Measurements from ENCODE around the gene MSI2. TPM values are rescaled to one million over a fixed set of nuclear protein-coding genes. Genes with fewer than 3 reads are reported as not detected.

MSI2 gene
- total and polyA plus RNA-seq, 2 experiments from 2014 or later: 4.3 to 17.9 TPM

DNA sequence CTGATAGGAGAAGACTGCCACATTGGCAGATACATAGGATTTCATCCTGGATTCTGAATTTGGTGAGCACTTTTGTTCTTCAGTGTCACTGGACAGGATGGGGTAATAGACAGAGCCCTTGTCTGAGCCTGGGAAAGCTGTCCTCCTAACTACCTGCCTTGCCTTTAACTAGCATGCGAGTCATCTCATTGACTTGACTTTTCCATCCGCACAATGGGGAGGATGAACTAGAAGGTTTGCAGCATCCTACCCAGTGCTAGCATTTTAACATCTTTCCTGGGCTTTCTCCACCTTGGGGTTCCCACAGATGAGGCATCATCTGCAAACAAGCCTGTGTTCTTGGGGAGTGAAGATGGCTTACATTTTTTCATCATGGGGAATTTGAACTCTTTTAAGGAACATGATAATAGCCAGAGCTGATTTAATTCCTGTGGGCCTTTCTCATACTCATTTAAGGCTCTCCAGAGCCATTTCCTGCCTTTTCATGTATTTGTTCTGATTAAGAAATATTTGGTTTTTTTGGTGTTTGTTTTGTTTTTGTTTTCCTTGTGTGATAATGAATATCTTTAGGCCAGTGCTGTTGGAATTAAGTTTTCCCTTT lies 139.5 kb downstream of the MSI2 start:
- no peaks in the 10 kb centered on the region for H3K79me2 ChIP-seq (ENCODE audit: insufficient read depth)
- no peak overlapping the region for H3K9ac ChIP-seq
- TF ChIP-seq EZH2 (IDR thresholded peaks at IDR 0.05; ENCODE audit: insufficient read depth, poor library complexity, severe bottlenecking) (no peak), EZH2phosphoT487 (IDR thresholded peaks at IDR 0.05; ENCODE audit: insufficient read depth, low read depth) (no peak)
- H3K27ac ChIP-seq: no peak overlapping the region
- in situ Hi-C loops (cut with MboI): no loop called here
- H3K4me1 ChIP-seq (ENCODE audit: insufficient read depth): no peaks in the 10 kb centered on the region
- H3K4me2 ChIP-seq (ENCODE audit: unreplicated experiment): no peak overlapping the region
- no peaks in the 10 kb centered on the region for H3K27me3 ChIP-seq (replicated peaks; ENCODE audit: insufficient read depth)
- H3K4me3 ChIP-seq: no peak overlapping the region
- DNase-seq: no peak
- H3K36me3 ChIP-seq (ENCODE audit: low read depth): no peaks in the 10 kb centered on the region
- H2AFZ ChIP-seq: no peak overlapping the region
- H4K20me1 ChIP-seq (ENCODE audit: insufficient read depth): no peaks in the 10 kb centered on the region
- H3K9me3 ChIP-seq (ENCODE audit: low read depth): no peaks in the 10 kb centered on the region
- 0 out of 2 replicates have a peak, but pooled peaks cover 5% of the 10 kb centered on the region for H3F3A ChIP-seq (ENCODE audit: insufficient read depth)
- WGBS, 2 experiments (ENCODE audit: low coverage in 1 of 2, low lambda C conversion rate in 2 of 2, missing lambda C conversion rate in 2 of 2): 91 to 97% methylated on average over 2 of the region's 2 CpGs
- no peaks in the 10 kb centered on the region for H3K9me2 ChIP-seq (ENCODE audit: insufficient read depth)

GRCh38 chr17:57396511-57396921 lies 140.2 kb downstream of the MSI2 start:
- Histone ChIP-seq H3K79me2 (ENCODE audit: insufficient read depth) (no peaks in the 10 kb centered on the region), H3K4me3 (no peak overlapping the region), H3K36me3 (ENCODE audit: low read depth) (no peaks in the 10 kb centered on the region), H3K9me2 (ENCODE audit: insufficient read depth) (no peaks in the 10 kb centered on the region), H3K9ac (no peak overlapping the region), H3K27ac (no peak overlapping the region), H3K9me3 (ENCODE audit: low read depth) (no peaks in the 10 kb centered on the region), H4K20me1 (ENCODE audit: insufficient read depth) (no peaks in the 10 kb centered on the region), H3F3A (ENCODE audit: insufficient read depth) (0 out of 2 replicates have a peak, but pooled peaks cover 5% of the 10 kb centered on the region), H3K27me3 (replicated peaks; ENCODE audit: insufficient read depth) (no peaks in the 10 kb centered on the region), H3K4me2 (ENCODE audit: unreplicated experiment) (no peak overlapping the region), H3K4me1 (ENCODE audit: insufficient read depth) (no peaks in the 10 kb centered on the region), H2AFZ (no peak overlapping the region)
- 71 to 74% methylated on average over 8 of the region's 8 CpGs for WGBS, 2 experiments (ENCODE audit: low coverage in 1 of 2, low lambda C conversion rate in 2 of 2, missing lambda C conversion rate in 2 of 2)
- DNase-seq: no peak
- TF ChIP-seq EZH2phosphoT487 (IDR thresholded peaks at IDR 0.05; ENCODE audit: insufficient read depth, low read depth) (no peak), EZH2 (IDR thresholded peaks at IDR 0.05; ENCODE audit: insufficient read depth, poor library complexity, severe bottlenecking) (no peak)
- in situ Hi-C loops (cut with MboI): no loop called here

DNA sequence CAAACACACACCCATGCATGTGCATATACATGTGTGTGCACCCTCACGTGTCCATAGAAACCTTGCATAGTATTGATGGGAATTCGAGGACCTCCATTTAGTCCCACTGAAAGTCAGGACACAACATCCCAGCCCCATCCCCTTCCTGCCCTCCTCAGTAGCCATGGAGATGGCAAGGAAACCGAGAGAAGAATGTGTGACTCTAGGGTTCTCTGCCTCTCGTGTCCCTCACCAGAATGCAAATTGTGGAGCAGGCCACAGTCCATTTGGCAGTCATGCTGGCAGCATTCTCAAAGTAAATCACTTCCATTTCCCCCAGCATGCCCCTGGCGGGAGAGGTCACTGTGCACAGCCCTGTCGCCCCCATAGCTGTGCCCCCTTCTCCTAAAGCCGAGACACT lies 141.1 kb downstream of the MSI2 start:
- TF ChIP-seq EZH2phosphoT487 (IDR thresholded peaks at IDR 0.05; ENCODE audit: insufficient read depth, low read depth) (no peak), EZH2 (IDR thresholded peaks at IDR 0.05; ENCODE audit: insufficient read depth, poor library complexity, severe bottlenecking) (no peak)
- H3K27ac ChIP-seq: no peak overlapping the region
- no peaks in the 10 kb centered on the region for H3K79me2 ChIP-seq (ENCODE audit: insufficient read depth)
- H3F3A ChIP-seq (ENCODE audit: insufficient read depth): 0 out of 2 replicates have a peak, but pooled peaks cover 5% of the 10 kb centered on the region
- no peaks in the 10 kb centered on the region for H3K9me2 ChIP-seq (ENCODE audit: insufficient read depth)
- H2AFZ ChIP-seq: no peak overlapping the region
- no peak overlapping the region for H3K9ac ChIP-seq
- no peak overlapping the region for H3K4me2 ChIP-seq (ENCODE audit: unreplicated experiment)
- WGBS, 2 experiments (ENCODE audit: low coverage in 1 of 2, low lambda C conversion rate in 2 of 2, missing lambda C conversion rate in 2 of 2): 77 to 87% methylated on average over 7 of the region's 7 CpGs
- H3K27me3 ChIP-seq (replicated peaks; ENCODE audit: insufficient read depth): no peaks in the 10 kb centered on the region
- no peaks in the 10 kb centered on the region for H3K36me3 ChIP-seq (ENCODE audit: low read depth)
- H3K9me3 ChIP-seq (ENCODE audit: low read depth): no peaks in the 10 kb centered on the region
- no peaks in the 10 kb centered on the region for H4K20me1 ChIP-seq (ENCODE audit: insufficient read depth)
- no peak for DNase-seq
- in situ Hi-C loops (cut with MboI): no loop called here
- H3K4me1 ChIP-seq (ENCODE audit: insufficient read depth): no peaks in the 10 kb centered on the region
- no peak overlapping the region for H3K4me3 ChIP-seq

GRCh38 chr17:57399690-57400089 lies 143.4 kb downstream of the MSI2 start:
- in situ Hi-C loops (cut with MboI): no loop called here
- Histone ChIP-seq H3K27ac (no peak overlapping the region), H3K9ac (no peak overlapping the region), H3K4me1 (ENCODE audit: insufficient read depth) (no peaks in the 10 kb centered on the region), H3K79me2 (ENCODE audit: insufficient read depth) (no peaks in the 10 kb centered on the region), H3K9me3 (ENCODE audit: low read depth) (no peaks in the 10 kb centered on the region), H3F3A (ENCODE audit: insufficient read depth) (0 out of 2 replicates have a peak, but pooled peaks cover 5% of the 10 kb centered on the region), H4K20me1 (ENCODE audit: insufficient read depth) (no peaks in the 10 kb centered on the region), H3K4me3 (no peak overlapping the region), H3K36me3 (ENCODE audit: low read depth) (no peaks in the 10 kb centered on the region), H3K9me2 (ENCODE audit: insufficient read depth) (no peaks in the 10 kb centered on the region), H2AFZ (no peak overlapping the region), H3K4me2 (ENCODE audit: unreplicated experiment) (no peak overlapping the region), H3K27me3 (replicated peaks; ENCODE audit: insufficient read depth) (no peaks in the 10 kb centered on the region)
- 90 to 95% methylated on average over 7 of the region's 7 CpGs for WGBS, 2 experiments (ENCODE audit: low coverage in 1 of 2, low lambda C conversion rate in 2 of 2, missing lambda C conversion rate in 2 of 2)
- no peak for TF ChIP-seq EZH2phosphoT487 (IDR thresholded peaks at IDR 0.05; ENCODE audit: insufficient read depth, low read depth)
- no peak for TF ChIP-seq EZH2 (IDR thresholded peaks at IDR 0.05; ENCODE audit: insufficient read depth, poor library complexity, severe bottlenecking)
- DNase-seq: no peak

All from GM23248 (cell line).